GM18873 (cell line): ENCODE measurements around the gene ZBTB47.

Source experiments
- ATAC-seq: cut with Tn5 transposase; IDR thresholded peaks from one replicate; pipeline ENCODE4 v1.9.1; 2021; ENCODE audit warnings: mild to moderate bottlenecking, moderate library complexity, moderate number of reproducible peaks; ENCODE audit not compliant: unreplicated experiment, low FRiP score

Gene ZBTB47

DNA sequence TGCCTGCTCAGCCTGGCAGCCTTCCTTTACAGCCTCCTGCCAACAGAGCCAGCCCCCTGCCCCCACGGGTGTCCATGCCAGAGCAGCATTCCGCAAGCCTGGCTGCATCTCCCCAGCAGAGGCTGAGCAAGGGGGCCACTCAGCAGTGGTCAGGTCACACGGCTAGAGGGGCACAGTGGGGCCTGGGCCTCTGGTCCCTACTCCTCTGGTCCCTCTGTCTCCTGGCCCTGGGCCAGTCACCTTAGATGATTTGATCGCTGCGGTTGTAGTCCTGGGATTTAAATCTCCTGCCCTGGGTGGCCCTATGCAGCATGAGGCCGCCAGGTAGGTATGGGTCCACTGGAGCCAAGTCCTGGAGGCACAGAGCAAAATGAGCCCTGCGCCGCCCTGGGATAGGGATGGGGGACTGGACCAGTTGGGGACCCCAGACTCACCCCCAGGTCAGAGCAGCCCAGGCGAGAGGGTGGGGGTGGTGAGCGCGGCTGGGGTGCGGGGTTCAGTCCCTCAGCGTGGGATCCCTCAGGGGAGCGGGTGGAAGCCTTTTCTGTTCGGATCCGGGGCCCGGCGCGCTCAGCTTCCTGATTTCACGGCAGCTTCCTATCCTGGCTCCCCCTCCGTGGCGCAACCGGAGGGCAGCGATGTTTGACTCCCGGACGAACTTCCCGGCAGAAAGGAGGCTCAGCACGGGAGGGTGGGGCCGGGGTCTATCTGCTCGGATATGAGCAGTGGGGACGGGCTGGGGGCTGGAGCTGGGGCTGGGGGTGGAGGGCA is at the start of gene ZBTB47:
Gene ZBTB47, plus strand, starts transcription at position 138 of the 771 bp plus-strand sequence. CDS start 4,659 bp downstream, outside the sequence.
- ATAC-seq, result no peak

DNA sequence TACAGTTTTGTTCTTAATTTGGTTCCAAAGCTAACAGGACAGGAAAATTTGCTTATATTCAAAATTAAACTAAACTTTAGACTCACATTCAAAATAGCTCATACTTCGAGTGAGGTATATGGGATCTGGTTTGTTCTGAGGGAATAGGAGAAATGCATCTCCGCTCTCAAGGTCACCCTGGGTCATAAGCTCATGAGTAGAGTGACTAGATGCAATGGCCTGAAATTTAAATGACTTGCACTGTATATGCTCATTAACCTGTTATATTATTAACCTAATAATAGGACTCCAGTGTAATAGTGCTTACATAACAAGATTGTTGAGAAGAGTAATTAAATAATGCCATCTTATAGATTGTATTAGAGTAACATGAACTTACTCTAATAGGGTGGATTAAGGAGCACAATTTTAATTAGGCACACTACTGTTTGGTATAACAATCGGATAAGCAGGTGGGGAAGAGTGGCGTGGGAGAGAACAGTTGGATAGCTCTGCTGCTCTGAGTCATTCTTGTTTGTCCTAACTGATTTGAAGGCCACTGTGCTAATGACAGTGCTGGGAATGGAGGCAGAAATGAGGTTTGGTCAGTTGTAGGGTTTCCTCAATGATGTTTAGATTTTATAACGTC is 47.8 kb upstream of the ZBTB47 start:
- ATAC-seq, result no peak

DNA sequence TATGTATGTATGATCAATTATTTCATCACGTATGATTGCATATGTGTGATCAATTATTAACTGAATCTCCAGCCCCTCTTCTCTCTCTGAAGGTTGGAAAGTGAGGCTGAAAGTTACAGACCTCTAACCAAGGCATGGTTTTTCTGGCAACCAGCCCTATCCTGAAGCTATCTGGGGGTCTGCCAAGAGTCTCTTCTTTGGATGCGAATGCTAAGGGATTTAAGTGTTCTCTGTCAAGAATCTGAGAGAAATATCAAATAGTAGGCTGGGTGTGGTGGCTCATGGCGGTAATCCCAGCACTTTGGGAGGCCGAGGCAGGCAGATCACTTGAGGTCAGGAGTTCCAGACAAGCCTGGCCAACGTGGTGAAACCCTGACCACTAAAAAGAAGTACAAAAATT is 44.9 kb upstream of the ZBTB47 start:
- no peak for ATAC-seq

DNA sequence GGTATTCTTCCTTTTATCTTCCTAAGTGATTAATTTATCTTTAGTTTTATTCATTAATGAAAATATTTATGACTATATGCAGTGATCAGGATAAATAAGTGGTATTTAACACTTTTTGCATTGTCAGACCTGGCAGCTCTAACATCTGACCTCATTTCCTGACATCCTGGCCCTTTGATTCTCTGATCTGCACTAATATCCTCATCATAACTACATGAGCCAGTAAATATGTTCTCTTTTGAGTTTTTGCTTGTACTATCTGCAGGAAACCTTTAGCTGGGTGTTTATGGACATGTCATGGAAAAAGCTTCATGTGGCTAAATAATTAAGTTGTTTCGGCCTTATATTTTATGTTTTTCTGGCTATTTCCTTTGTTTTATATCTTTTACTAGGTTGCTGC is 42.5 kb upstream of the ZBTB47 start:
- no peak for ATAC-seq

DNA sequence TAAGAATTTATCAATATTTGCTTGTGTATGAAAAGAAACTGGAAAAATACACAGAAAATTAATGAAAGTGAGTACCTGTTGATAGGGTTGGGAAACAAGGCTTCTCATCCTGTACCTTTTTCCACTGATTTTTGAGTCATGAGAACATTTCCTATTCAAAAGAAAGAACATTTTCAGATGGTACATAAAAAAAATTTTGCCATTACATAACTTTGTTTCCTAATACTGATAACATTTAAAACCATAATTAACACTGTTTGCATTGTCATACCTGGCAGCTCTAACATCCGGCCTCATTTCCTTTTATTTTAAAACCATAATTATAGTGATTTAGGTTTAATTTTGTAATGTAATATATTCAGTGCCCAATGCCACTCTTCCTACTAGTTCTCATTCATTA is 41.3 kb upstream of the ZBTB47 start:
- ATAC-seq, result no peak

DNA sequence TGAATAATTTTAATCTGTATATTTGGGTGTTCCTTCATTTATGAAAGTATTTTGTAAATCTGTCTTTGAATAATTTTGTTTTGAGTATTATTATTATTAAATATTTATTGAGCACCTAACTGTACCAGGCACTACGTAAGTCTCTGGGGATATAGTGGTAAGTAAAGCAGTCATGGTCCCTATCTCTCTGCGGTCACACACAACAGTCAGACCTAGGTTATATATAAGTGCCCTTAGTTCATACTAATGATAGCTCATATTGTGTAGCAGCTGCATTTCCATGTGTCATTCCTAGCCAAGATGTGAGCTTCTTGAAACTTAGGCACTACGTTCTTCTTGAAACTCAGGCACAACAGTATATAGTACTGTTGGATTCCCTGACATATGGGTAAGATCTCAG is 40.6 kb upstream of the ZBTB47 start:
- peak; percentile 70 for ATAC-seq

DNA sequence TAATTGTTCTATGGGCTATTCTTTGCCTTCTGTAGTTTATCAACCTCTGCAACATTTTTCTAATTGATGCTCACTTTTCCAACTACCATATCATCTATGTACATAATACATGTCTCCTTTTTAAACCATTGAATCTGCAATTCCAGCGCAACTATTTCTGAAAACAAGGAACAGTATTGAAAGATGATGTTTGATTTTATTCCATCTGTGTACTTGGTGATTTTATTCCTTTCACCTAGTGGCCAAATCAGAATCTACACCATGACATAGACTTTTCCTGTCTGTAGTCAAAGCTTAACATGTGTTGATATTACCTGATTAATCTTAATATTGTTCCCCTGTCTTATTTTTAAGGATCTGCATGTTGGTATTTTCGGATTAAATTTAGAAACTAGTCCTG is 40.0 kb upstream of the ZBTB47 start:
- no peak for ATAC-seq

DNA sequence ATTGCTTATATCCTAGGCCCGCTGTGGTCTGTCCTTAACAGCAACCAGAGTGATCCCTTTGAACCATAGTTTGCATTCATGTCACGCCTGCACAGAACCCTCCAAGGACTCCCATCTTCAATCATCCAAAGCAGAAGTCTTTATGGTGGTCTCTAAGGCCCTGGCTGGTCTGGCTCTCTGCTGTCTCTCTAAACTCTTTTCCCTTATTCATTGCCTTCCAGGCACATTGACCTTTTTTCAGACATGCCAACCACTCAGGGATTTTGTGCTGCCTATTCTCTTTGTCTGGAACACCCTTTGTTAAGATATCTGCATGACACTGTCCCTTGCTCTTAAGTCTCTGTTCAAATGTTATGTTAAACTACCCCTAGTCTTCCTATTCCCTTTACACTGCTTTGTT is 21.9 kb upstream of the ZBTB47 start:
- ATAC-seq, result no peak

DNA sequence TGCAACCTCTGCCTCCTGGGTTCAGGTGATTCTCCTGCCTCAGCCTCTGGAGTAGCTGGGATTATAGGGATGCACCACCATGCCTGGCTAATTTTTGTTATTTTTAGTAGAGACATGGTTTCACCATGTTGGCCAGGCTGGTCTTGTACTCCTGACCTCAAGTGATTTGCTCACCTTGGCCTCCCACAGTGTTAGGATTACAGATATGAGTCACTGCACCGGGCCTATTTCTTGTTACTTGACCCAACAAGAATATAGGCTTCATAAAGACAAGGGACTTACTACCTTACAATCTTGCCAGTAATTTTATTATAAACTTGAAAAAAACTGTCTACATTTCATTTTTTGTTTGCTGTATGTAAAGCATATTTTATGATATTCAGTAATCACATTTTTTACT is 21.4 kb upstream of the ZBTB47 start:
- no peak for ATAC-seq

DNA sequence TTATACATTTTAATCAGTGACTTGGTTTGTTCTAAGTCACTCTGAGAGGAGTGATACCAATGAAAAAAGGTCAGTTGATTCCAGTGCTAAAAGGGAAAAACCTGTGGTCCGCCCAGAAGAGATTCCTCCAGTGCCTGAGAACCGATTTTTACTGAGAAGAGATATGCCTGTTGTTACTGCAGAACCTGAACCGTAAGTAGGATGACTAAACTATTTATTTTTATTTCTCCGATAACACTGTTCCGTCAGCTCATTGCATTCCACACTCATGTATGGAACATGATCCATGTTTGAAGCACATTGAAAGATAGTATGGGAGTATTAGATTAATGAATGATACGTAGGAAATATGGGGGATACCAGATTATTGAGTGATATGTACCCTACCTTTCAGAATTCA is 20.0 kb upstream of the ZBTB47 start:
- no peak for ATAC-seq

DNA sequence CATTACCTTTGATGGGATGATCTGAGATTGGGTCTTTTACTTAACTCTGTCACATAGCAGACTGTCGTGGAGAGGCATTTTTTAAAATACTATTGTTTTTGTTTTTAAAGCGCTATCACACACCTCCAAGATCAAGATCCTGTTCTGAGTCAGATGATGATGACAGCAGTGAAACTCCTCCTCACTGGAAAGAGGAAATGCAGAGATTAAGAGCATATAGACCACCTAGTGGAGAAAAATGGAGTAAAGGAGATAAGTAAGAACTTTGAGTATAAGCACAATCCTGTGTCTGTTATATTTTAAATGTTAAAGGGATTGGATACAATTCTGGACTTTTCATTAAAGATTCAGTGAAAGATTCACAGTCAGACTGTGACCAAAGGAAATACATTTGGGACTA is 18.4 kb upstream of the ZBTB47 start:
- ATAC-seq, result no peak

DNA sequence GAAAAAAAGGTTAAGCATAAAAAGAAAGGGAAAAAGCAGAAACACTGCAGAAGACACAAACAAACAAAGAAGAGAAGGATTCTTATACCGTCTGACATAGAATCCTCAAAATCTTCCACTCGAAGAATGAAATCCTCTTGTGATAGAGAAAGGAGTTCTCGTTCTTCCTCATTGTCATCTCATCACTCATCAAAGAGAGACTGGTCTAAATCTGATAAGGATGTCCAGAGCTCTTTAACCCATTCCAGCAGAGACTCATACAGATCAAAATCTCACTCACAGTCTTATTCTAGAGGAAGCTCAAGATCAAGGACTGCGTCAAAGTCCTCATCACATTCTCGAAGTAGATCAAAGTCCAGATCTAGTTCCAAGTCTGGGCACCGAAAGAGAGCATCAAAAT is 16.5 kb upstream of the ZBTB47 start:
- ATAC-seq, result no peak

DNA sequence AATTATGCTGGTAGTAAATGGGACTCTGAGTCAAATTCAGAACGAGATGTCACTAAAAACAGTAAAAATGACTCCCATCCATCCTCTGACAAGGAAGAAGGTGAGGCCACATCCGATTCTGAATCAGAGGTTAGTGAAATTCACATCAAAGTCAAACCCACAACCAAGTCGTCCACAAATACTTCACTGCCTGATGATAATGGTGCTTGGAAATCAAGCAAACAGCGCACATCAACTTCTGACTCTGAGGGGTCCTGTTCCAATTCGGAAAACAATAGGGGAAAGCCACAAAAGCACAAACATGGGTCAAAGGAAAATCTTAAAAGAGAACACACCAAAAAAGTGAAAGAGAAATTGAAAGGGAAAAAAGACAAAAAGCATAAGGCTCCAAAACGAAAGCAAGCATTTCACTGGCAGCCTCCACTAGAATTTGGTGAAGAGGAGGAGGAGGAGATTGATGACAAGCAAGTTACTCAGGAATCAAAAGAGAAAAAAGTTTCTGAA is 15.1 kb upstream of the ZBTB47 start:
- ATAC-seq, result no peak

DNA sequence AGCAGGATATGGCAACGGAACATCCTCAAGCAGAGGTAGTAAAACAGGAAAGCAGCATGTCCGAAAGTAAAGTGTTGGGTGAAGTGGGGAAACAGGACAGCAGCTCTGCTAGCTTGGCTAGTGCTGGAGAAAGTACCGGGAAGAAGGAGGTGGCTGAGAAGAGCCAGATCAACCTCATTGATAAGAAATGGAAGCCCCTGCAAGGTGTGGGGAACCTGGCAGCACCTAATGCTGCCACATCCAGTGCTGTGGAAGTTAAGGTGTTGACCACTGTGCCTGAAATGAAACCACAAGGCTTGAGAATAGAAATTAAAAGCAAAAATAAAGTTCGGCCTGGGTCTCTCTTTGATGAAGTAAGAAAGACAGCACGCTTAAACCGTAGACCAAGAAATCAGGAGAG is 14.3 kb upstream of the ZBTB47 start:
- no peak for ATAC-seq

DNA sequence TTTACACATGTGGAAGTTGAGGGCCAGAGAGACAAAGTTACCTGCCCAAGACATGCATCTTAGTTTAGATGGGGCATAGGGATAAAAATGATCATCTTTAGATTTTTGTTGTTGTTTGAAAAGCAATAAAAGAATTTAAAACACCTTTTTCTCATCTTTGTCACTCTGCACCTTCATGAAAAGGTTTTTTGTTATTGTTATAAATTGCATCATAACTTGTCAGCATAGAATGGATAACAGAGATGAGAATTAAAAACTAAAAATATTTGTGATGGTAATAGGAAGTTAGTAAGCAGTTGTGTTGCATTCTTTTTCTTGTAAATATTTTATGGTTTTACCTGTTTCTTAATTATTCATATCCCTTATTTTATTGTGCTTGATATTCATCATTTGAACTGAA is 13.4 kb upstream of the ZBTB47 start:
- ATAC-seq, result no peak

DNA sequence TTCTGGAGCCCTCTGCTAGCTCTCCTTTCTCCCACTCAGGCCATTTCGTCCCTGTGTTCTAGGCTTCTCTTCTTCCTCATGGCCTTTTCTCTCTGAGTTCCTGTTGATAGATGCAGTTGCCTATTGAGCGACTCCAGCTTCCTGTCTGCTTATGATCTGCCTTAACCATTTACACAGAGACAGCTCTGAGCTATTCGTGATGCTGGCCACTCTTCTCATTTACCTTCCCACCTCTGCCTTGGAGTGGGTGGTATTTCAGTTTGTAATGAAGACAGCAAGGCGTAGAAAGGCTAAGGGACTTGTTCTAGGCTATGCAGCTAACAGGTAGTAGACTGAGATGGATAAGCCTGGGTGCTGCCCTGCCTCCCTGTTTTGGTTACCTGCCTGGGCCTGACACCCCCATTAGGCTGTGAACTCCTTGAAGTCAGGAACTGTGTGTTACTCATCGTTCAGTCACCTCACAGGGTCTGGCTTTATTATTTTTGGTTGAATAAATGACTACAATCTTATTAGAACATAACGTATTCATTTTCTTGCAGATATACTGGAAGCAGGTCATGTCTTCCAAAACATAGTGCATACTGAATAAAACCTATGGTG is 12.6 kb upstream of the ZBTB47 start:
- ATAC-seq, result no peak

DNA sequence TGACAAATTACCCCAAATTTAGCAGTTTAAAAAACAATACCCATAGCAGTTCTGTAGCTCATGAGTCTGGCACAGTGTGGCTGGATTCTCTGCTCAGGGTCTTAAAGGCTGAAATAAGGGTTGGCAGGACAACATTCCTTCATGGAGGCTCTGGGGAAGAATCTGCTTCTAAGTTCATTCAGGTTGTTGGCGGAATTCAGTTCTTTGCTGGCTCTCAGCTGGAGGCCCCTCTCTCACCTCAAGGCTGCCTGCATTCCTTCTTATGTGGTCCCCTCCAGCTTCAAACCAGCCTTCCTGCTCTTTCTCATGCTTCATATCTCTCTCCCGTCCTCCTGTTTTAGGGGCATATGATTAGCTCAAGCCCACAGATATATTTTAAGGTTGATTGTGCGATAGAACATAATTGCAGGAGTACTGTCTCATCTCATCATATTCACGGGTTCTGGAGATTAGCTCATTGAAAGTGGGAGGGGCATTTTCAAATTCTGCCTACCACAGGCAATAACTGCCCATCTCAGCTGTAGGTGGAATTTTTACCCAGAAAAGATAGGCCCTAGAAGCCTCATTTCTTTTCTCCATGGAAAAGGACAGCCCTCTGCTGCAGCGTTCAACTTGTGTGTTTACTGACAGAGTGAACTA is 5.6 kb upstream of the ZBTB47 start:
- no peak for ATAC-seq

DNA sequence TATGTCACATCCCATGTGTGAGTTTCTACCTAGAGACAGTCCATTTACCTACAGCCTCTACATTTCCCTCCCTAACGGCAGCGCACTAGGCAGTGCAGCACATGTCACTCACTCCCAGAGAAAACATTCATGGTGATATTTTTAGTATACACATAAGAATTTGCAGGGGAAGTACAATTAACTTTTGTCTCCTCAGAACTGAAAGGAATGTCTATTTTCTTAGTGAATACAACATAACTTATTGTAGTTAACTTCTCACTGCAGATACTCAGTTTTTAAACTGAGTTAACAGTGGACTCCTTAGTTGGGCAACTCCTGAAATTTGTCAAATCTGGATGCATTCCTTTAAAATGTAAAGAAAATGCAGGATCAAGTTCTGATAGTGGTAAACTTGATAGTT is 4.5 kb upstream of the ZBTB47 start:
- ATAC-seq, result no peak

DNA sequence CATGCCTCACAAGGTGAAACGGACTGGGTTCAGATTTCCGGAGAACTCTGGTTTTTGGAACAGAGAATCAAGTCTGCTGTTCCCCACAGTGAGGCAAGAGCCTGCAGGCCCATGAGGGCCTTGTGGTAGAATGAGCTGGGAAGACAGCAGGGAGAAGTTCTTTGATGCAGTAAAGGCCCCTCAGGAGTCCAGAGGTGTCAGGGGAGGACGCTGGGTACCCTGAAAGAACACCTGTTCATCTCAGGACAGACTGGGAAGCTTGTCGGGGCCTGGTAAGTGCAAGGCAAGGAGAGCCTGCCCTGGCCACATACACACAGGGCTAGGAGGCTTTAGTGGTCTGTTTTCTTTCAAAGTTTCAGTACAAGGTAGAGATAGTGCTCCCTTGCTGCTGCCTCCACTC is 3.7 kb upstream of the ZBTB47 start:
- ATAC-seq, result no peak

DNA sequence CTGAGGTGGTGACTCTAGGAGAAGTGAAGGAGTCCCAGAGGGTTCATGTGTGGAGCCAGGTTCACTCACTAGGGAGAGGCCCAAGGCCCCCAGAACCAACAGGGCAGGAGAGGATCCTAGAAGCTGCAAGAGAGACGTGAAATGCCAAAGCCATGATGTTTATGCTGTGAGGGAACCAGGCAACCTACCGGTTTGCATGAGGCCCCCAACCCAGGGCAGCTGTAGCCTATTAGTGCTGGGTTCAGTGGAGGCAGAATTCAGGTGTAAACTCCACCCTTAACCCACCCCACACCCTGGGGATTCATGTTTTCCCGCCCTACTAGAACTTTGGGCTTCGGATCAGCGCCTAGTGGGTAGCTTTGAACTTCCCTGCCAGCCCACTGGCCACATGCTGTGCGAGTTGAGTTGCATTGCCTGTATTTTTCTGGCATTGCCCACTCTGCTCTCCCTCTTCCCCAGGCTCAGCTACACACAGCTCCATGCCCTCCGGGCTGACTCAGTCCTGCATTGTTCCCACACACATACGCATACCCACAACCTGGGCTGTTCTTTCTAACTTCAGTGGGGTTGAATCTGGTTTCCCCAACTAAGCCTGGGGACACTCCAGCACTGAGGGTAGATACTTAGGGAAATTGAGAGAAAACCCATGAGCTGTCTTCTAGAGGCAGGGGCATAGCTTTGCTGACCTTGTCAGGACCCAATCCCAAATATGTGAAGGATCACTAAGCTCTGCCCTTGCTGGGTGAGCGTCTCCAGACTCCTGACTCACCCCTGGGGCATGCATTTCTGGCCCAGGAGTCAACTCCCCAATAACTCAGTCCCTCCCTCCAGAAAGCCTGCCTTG is 2.0 kb upstream of the ZBTB47 start:
- ATAC-seq, result no peak
